ENCODE results near the gene ANKRA2. TPM values are rescaled to one million over a fixed set of nuclear protein-coding genes. Genes with fewer than 3 reads are reported as not detected.
A peak's percentile ranks its signal among the peaks of the same experiment; 100 is the strongest.

ANKRA2 gene
- total and polyA plus RNA-seq, 10 of the 15 experiments (the other 5 are each of a cell fraction or from before 2014, with no cell fraction given): 12.3 to 47.1 (median 21.9) TPM

- TF ChIP-seq YY1 (IDR thresholded peaks at IDR 0.05; ENCODE audit: low read depth, low read length): 0 out of 2 replicates have a peak, but pooled peaks have one; percentile 51
- no peak for TF ChIP-seq KAT2A (conservative IDR thresholded peaks at IDR 0.05; ENCODE audit: control insufficient read depth, low read depth, low read length)
- TF ChIP-seq BMI1 (IDR thresholded peaks at IDR 0.05; ENCODE audit: borderline replicate concordance): no peak
- no peak for TF ChIP-seq STAT1 (conservative IDR thresholded peaks at IDR 0.05)
- no peak for TF ChIP-seq CBFB (IDR thresholded peaks at IDR 0.05; ENCODE audit: low read depth)
- no peak for TF ChIP-seq RCOR1 (conservative IDR thresholded peaks at IDR 0.05; ENCODE audit: low read depth, low read length)
Measured at GRCh38 chr5:73591102-73591695, 25.8 kb upstream of the ANKRA2 start (continued).

GRCh38 chr5:73587923-73588322, 22.5 kb upstream of the ANKRA2 start:
- ATAC-seq (peak; percentile 85), DNase-seq (ENCODE audit: low read depth, low spot score) (no peak), FAIRE-seq (peak; percentile 77)
- in situ Hi-C loops (cut with MboI): loop anchor here (5.0 kb wide), 1 partner anchor 1059 kb away; no protein-coding TSS in a partner anchor
- intact Hi-C loops (cut with micrococcal nuclease; ENCODE audit: unreplicated experiment): no loop called here
- ChIA-PET POLR2A (interaction anchor here (0.6 kb wide), 1 partner anchor 299 kb away, joined by 3 read pairs; no protein-coding TSS in a partner anchor), CTCF (interaction anchor here (0.7 to 14.3 kb wide), 6 partner anchors 9 to 754 kb away, joined by 3 to 565 read pairs (median 3); no protein-coding TSS in a partner anchor), RAD21 (ENCODE audit: unreplicated experiment) (interaction anchor here (2.2 to 13.5 kb wide), 2 partner anchors 9 to 204 kb away, joined by 6 to 302 read pairs; no protein-coding TSS in a partner anchor), SMC1A (ENCODE audit: uncharacterized antibody, unreplicated experiment) (interaction anchor here (1.0 to 15.3 kb wide), 6 partner anchors 10 to 211 kb away, joined by 3 to 415 read pairs (median 18); no protein-coding TSS in a partner anchor)
- Histone ChIP-seq H3K4me1 (ENCODE audit: control insufficient read depth, insufficient read depth, low read length) (no peaks in the 10 kb centered on the region), H4K20me1 (ENCODE audit: control insufficient read depth, insufficient read depth) (no peaks in the 10 kb centered on the region), H3K4me3 (no peak overlapping the region), H3K27me3 (replicated peaks in 1 of 2; ENCODE audit: control insufficient read depth in 2 of 2, insufficient read depth in 2 of 2, low read length in 1 of 2) (no peaks in the 10 kb centered on the region), H3K9me3 (replicated peaks; ENCODE audit: control insufficient read depth, insufficient read depth, low read length) (no peaks in the 10 kb centered on the region), H3K9ac (ENCODE audit: control insufficient read depth, insufficient read depth, low read length) (no peak overlapping the region), H3K4me2 (ENCODE audit: control insufficient read depth, insufficient read depth) (no peak overlapping the region), H3K36me3 (ENCODE audit: control insufficient read depth in 2 of 2, insufficient read depth in 2 of 2, low read length in 1 of 2) (no peaks in the 10 kb centered on the region), H3K27ac (ENCODE audit: control insufficient read depth, insufficient read depth) (no peak overlapping the region), H2AFZ (ENCODE audit: control insufficient read depth, low read depth, low read length) (no peak overlapping the region), H3K79me2 (ENCODE audit: control insufficient read depth, insufficient read depth, low read length) (no peaks in the 10 kb centered on the region)
- BruUV-seq (replicated peaks): no TSS peak
- TF ChIP-seq MTA2 (IDR thresholded peaks at IDR 0.05; ENCODE audit: low read depth): no peak
- TF ChIP-seq BHLHE40 (IDR thresholded peaks at IDR 0.05; ENCODE audit: borderline replicate concordance in 1 of 2, low read depth in 2 of 2, low read length in 1 of 2): no peak
- TF ChIP-seq IKZF2 (IDR thresholded peaks at IDR 0.05): no peak
- no peak for TF ChIP-seq ATF2 (IDR thresholded peaks at IDR 0.05; ENCODE audit: low read length)
- no peak for TF ChIP-seq TCF3 (IDR thresholded peaks at IDR 0.05; ENCODE audit: borderline replicate concordance, insufficient read depth, low read depth, low read length)
- no peak for TF ChIP-seq ETV6 (conservative IDR thresholded peaks at IDR 0.05 in 1 of 2, IDR thresholded peaks at IDR 0.05 in 1 of 2; ENCODE audit: borderline replicate concordance in 1 of 2, low read depth in 1 of 2)
- no peak for TF ChIP-seq WRNIP1 (IDR thresholded peaks at IDR 0.05; ENCODE audit: borderline replicate concordance, low read depth, low read length)
- no peak for TF ChIP-seq CTCF (IDR thresholded peaks at IDR 0.05 in 2 of 3, conservative IDR thresholded peaks at IDR 0.05 in 1 of 3; ENCODE audit: control insufficient read depth in 2 of 3, extremely low read depth in 1 of 3, insufficient read depth in 1 of 3, low read depth in 3 of 3, low read length in 3 of 3)
- TF ChIP-seq TCF7 (IDR thresholded peaks at IDR 0.05; ENCODE audit: borderline replicate concordance): no peak
- TF ChIP-seq NR2C2 (IDR thresholded peaks at IDR 0.05; ENCODE audit: borderline replicate concordance, control insufficient read depth, insufficient read length, low read depth): no peak
- TF ChIP-seq DPF2 (IDR thresholded peaks at IDR 0.05): no peak
- no peak for TF ChIP-seq ZSCAN29 (IDR thresholded peaks at IDR 0.05)
- no peak for TF ChIP-seq PAX8 (IDR thresholded peaks at IDR 0.05)
- no peak for TF ChIP-seq MEF2B (IDR thresholded peaks at IDR 0.05; ENCODE audit: partially characterized antibody, poor library complexity, severe bottlenecking)
- TF ChIP-seq KLF5 (IDR thresholded peaks at IDR 0.05; ENCODE audit: partially characterized antibody): no peak
- WGBS (ENCODE audit: insufficient coverage, insufficient replicate concordance, low lambda C conversion rate, missing lambda C conversion rate): 0% methylated on average over 1 of the region's 1 CpG
